Fibroblast of mammary gland (primary cell): Measurements from ENCODE around the gene IQCH.
"Not testable (repeated sequence)": the region's sequence is repeated elsewhere in the genome, so short reads cannot be mapped to it uniquely, and the experiment has no call there.

Experiments used
- DNase-seq: peaks from one replicate; pipeline ENCODE4 v3.0.0-alpha.2; 2010; ENCODE audit warnings: low read depth
- H3K4me3 ChIP-seq: 2 replicates; pipeline ENCODE4 v1.5.1; 2011; ENCODE audit warnings: low read depth, mild to moderate bottlenecking, low read length, moderate library complexity; ENCODE audit not compliant: control insufficient read depth
- TF ChIP-seq, protein P1 (sequence below): conservative IDR thresholded peaks from 2 replicates; pipeline ENCODE4 v1.5.1; 2011; ENCODE audit warnings: low read depth, low read length, inconsistent platforms; ENCODE audit not compliant: control insufficient read depth, insufficient read depth

IQCH gene

GRCh38 chr15:67343206-67343605, 88.6 kb downstream of the IQCH start:
- no peak overlapping the region for H3K4me3 ChIP-seq
- no peak for DNase-seq
- TF ChIP-seq, protein P1, sequence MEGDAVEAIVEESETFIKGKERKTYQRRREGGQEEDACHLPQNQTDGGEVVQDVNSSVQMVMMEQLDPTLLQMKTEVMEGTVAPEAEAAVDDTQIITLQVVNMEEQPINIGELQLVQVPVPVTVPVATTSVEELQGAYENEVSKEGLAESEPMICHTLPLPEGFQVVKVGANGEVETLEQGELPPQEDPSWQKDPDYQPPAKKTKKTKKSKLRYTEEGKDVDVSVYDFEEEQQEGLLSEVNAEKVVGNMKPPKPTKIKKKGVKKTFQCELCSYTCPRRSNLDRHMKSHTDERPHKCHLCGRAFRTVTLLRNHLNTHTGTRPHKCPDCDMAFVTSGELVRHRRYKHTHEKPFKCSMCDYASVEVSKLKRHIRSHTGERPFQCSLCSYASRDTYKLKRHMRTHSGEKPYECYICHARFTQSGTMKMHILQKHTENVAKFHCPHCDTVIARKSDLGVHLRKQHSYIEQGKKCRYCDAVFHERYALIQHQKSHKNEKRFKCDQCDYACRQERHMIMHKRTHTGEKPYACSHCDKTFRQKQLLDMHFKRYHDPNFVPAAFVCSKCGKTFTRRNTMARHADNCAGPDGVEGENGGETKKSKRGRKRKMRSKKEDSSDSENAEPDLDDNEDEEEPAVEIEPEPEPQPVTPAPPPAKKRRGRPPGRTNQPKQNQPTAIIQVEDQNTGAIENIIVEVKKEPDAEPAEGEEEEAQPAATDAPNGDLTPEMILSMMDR = no peak

GRCh38 chr15:67349634-67350033, 95.0 kb downstream of the IQCH start:
- TF ChIP-seq, protein P1 = no peak
- no peak for DNase-seq
- H3K4me3 ChIP-seq = no peak overlapping the region

GRCh38 chr15:67350042-67350441, 95.5 kb downstream of the IQCH start:
- DNase-seq = no peak
- no peak overlapping the region for H3K4me3 ChIP-seq
- TF ChIP-seq, protein P1 = no peak

- H3K4me3 ChIP-seq = no peak overlapping the region
- TF ChIP-seq, protein P1 = no peak
- no peak for DNase-seq
These were observed 103.8 kb downstream of the IQCH start for GRCh38 chr15:67358391-67358790.

DNA sequence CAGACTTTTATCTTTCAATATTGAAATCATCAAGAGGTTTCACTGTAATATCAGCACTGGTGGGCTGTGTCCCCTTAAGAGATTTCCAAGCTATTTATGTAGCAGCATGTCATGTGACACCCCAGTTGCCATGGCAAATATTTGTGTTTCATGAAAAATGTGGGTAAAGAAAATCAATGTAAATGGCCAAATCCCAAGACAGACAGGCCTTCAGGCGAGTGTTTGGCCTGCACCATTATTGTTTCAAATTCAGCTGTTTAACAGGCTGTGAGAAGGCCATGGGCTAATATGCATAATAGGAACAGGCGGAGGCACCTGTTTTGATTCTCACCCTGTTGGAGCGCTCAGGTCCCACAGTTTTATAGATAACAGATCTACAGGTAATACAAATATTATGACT, 104.2 kb downstream of the IQCH start:
- TF ChIP-seq, protein P1 = no peak
- DNase-seq = no peak
- no peak overlapping the region for H3K4me3 ChIP-seq

GRCh38 chr15:67359431-67360079, 105.0 kb downstream of the IQCH start:
- DNase-seq = no peak
- TF ChIP-seq, protein P1 = no peak
- H3K4me3 ChIP-seq = no peak overlapping the region

DNA sequence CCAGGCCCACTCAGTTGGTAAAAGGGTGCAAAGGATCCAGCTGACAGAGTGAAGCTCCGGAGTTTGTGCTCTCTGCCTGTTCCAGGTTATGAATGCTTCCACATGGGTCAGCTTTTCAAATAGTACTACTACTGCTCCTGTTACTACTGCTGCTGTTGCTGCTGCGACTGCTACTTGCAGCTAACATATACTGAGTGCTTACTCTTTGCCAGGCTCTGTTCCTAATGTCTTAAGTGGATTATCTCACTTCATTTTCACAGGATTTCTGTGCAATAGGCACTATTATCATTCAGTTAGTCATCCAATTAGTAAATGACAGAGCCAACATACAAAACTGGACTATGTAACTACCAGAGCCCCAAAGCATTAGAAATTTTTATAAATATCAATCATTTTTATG, 106.5 kb downstream of the IQCH start:
- TF ChIP-seq, protein P1 = no peak
- DNase-seq = no peak

DNA sequence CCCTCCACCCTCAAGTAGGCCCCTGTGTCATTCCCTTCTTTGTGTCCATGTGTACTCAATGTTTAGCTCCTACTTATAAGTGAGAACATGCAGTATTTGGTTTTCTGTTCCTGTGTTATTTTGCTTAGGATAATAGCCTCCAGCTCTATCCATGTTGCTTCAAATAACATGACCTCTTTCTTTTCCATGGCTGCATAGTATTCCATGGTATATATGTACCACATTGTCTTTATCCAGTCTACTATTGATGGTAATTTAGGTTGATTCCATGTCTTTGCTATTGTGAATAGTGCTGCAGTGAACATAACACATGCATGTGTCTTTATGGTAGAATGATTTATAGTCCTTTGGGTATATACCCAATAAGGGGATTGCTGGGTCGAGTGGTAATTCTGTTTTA, 109.1 kb downstream of the IQCH start:
- not testable (repeated sequence) for DNase-seq

More for the DNA sequence above, 106.5 kb downstream of the IQCH start:
- H3K4me3 ChIP-seq = no peak overlapping the region

More for the DNA sequence above, 109.1 kb downstream of the IQCH start:
- not testable (repeated sequence) for H3K4me3 ChIP-seq
